Stimulated activated CD4-positive, alpha-beta T cell treated with anti-CD3 and anti-CD28 coated beads, Interleukin-12 subunit alpha, Interleukin-12 subunit beta, amount 100 ng/mL, for 4 hours (primary cell): Measurements from ENCODE around the gene SH2B3.

Experiments used
- DNase-seq: peaks from one replicate; pipeline ENCODE4 v3.0.0-alpha.2; 2020

Gene SH2B3

DNA sequence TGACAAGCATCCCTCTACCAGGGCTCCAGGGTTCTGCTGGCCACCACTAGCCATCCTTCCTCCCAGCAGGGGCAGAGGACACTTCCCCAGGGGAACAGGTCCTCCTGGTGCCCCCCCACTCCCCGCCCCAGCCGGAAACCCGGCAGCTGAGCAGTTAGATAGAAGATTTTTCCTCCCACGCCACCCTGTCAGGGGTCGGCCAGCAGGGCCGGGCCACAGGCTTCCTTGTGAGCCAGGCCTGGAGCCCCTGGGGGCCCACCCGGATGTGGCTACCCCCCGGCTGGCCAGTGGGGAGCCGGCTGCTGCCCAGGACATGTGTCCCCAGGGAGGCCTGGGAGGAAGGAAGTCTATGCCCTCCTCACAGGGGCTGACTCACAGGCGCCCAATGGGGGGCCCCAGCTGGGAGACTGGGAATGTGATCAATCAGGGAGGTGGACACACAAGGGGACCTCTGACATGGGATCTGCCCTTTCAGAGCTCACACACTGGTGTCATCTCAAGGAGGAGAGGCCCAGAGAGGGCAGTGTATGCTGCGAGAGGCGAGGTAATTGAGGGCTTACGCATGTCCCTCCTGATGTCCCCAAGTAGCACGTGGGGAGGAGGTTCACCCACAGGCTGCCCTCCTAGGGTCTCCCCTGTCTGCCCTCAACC lies 4.2 kb downstream of the SH2B3 start:
- no peak for DNase-seq

DNA sequence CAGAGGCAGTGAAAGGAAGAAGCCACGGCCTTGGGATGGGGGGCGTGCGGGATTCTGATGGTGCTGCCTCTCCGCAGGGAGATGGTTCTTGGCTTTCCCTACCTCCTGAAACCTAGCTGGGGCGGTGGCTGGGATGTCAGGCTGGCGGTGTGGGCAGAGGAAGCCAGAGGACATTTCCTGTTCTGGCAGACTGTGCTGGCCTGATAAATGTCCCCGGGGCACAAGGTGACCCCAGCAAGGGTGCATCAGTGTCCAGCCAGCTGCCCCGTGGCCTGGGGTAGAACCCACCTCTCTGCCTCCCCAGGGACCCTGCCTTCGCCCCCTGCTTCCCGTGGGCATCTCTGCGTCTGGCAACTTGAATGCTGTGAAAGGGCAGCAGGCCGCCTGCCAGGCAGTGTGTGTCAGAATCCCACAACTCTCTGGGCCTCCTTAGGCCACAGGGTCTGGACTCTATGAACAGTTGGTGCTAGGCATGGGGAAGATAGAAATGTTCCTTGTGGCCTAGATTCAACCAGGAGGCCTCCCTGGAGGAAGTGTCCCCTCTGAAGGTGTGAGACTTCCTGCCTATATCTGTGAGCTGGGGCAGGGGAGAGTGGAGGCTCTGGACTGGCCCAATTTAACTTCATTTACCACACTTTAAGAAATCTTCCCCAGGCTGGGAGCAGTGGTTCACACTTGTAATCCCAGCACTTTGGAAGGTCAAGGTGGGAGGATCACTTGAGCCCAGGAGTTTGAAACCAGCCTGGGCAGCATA lies 4.9 kb downstream of the SH2B3 start:
- no peak for DNase-seq

DNA sequence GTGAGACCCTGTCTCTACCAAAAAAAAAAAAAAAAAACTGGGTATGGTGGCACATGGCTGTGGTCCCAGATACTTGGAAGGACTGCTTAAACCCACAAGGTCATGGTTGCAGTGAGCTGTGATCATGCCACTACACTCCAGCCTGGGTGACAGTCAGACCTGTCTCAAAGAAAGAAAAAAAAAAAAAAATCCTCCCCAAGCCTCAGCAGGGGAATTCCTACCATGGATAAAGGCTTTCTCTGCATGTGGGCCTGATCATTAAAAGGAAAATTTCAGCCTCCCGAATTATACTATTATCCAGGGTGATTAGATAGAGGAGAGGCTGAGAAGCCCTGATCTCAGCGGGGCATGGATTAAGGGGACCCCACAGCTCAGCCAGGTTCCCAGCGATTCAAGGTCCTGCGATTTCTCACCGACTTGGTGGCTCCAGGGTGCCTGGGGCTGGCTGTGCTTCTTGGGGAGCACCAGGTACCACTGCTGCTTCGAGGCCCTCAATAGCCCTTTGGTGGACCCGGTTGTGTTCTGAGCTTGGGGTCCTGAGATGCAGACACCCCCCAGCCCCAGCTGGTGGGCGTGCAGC lies 5.6 kb downstream of the SH2B3 start:
- DNase-seq, result no peak

DNA sequence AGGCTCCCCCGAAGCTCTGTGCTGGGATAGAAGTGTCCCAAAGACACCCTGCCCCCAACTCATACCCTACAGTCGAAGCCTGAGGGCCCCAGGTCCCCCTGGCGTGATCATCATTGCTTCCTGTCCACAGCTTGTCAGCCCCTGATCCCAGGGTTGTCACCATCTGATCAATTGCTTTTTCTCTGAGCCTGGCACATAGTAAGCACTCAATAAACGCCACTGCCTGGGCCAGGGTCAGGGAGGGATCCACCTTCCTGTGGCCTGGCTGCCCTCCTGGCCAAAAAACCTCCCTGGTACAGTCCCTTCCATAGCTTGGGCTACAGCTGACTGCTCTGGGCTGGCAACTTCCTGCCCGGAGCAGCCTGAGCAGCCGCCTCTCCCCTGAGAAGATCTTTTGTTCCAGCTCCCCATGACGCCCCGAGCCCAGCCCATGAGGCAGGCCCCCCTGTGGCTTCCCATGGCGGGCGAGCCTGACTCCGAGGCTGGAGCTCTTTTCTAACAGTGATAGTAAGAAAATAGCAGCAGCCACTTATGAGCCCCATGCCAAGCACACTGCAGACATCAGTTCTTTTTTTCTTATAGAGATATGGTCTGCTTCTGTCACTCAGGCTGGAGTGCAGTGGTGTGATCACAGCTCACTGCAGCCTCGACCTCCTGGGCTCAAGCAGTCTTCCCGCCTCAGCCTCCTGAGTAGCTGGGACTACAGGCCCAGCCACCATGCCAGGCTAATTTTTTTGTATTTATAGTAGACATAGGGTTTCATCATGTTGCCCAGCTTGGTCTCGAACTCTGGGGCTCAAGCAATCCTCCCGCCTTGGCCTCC lies 6.5 kb downstream of the SH2B3 start:
- no peak for DNase-seq

DNA sequence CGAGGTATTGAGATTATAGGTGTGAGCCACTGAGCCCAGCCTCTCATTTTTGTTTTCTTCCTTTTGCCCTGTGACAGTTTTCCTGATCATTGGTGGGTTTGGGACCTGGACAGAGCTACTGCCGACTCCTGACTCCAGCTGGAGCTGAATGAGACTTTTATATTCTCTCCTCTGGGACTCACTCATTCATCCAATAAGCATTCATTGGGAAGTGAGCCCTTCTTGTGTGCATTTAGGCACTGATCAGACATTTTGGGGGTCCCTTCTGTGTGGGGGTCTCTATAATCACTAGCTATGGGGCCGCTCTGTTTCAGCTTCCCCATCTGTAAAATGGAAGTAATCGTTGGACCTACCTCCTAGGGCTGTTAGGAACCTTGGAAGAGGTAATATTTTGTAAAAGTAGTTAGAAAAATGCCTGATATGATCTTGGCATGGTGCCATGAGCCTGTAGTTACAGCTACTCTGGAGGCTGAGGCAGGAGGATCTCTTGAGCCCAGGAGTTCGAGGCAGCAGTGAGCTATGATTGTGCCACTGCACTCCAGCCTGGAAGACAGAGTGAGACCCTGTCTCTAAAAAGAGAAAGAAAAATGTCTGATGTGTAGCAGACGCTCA lies 7.2 kb downstream of the SH2B3 start:
- DNase-seq, result no peak

DNA sequence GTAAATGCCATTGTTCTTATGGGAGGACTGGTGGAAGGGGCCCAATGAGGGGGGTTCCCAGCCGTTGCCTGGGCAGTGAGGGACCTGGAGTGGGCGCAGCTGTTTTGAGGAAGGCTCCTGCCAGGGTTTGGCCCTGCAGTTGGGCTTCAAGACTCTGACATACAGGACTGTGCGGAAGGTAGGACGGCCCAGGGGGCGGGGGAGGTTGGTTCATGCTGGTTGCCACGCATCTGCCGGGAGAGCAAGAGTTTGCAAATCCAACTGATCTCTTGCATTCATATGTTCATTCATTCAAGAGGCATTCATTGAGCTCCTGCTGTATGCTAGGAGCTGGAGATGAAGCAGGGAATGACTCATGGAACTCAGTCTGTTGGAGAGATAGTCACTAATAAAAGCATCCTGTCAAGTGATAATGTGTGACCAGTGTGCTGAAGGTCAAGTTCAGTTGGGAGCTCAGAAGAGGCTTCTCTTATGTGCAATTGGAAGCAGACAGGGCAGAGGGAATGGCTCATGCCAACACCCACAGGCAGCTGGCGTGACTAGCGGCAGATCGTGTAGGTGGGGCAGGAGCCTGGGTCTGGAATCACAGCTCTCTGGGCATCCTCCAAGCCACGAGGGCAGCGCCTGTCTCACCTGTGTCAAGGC lies 7.8 kb downstream of the SH2B3 start:
- no peak for DNase-seq

DNA sequence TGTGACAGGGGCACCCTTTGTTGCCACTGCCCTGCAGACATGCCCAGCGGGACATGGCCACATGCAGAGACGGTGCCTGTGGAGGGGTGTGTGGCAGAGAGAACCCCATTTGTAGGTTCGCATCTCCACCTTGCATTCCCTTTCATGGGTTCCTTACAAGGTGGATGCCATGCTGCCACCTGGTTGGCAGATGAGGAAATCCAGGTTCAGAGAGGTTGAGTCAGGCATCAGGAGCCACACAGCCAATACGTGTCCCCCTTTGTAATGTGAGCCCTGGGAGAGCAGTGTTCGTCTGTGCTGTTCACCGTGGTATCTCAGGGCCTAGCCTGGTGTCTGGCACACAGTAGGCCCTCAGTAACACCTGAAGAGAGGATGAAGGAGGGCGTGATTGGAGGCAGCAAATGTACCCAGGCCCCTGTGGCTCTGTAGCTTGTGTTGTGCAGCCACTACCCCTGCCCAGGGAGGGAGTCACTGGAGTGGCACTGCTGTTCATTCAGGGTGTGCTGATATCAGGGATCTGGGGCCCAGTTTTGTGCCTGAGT lies 9.1 kb downstream of the SH2B3 start:
- no peak for DNase-seq

DNA sequence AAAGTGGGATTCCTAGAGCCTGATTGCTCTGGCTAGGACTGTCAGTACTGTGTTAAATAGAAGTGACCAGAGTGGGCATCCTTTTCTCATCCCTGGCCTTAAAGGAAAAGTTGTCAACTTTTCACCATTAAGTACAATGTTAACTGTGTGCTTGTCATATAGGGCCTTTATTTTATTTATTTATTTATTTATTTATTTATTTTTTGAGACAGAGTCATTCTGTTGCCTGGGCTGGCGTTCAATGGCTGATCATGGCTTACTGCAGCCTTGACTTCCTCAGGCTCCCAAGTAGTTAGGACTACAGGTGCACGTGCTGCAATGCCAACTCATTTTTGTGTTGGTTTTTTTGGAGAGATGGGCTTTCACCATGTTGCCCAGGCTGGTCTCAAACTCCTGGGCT lies 11.6 kb downstream of the SH2B3 start:
- no peak for DNase-seq

DNA sequence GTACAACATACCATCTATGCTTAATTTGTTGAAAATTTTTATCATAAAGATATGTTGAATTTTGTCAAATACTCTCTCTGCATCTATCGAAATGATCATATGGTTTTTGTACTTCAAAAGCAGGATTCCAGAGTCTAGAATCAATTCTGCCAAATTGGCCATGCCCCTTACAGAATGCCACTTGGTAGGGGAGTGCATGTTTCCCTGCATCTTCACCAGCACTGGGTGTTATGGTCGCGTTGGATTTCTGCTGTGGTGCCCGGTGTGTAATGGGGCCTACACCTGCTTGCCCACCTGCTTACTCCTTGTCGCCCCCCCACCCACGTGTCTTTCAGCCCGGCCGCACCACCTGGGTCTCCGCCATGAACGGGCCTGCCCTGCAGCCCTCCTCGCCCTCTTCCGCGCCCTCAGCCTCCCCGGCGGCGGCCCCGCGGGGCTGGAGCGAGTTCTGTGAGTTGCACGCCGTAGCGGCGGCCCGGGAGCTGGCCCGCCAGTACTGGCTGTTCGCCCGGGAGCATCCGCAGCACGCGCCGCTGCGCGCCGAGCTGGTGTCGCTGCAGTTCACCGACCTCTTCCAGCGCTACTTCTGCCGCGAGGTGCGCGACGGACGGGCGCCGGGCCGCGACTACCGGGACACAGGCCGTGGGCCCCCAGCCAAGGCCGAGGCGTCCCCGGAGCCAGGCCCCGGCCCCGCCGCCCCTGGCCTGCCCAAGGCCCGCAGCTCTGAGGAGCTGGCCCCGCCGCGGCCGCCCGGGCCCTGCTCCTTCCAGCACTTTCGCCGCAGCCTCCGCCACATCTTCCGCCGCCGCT lies 12.3 kb downstream of the SH2B3 start:
- no peak for DNase-seq

DNA sequence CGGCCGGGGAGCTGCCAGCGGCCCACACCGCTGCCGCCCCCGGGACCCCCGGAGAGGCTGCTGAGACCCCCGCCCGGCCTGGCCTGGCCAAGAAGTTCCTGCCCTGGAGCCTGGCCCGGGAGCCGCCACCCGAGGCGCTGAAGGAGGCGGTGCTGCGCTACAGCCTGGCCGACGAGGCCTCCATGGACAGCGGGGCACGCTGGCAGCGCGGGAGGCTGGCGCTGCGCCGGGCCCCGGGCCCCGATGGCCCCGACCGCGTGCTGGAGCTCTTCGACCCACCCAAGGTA lies 12.8 kb downstream of the SH2B3 start:
- DNase-seq, result no peak

DNA sequence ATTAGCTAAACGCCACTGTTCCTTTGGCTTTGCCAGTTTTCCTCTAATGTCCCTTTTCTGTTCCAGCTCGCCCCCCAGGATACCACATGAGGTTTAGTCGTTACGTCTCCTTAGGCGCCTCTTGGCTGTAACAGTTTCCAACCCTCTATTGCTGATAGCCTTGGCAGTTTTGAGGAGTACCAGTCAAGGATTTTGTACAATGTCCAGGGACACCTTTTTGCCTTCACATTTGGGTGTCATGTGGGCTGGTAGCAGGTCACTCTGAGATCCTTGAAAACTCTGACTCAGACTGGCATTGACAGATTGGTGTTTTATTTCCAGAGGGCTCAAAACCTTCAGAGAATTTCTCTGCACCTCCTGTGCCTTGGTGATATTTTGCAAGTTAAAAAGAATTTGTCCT lies 14.1 kb downstream of the SH2B3 start:
- no peak for DNase-seq

DNA sequence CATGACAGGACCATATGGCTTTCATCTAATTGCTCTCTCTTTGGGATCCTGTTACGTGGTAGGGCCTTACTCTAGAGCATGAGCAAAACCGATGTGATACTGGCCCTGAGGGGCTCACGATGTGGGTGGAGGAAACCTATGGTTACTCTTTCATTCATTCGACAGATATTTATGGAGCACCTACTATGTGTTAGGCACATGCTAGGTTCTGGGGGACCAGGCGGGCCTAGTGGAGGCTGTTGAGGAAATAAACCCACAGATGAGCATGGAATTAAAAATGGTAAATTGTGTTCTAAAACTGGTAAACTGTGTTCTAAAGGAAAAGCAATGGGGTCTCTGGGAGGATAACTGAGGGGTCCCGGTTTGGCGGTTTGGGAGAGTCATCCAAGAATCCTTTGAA lies 14.8 kb downstream of the SH2B3 start:
- DNase-seq, result no peak

DNA sequence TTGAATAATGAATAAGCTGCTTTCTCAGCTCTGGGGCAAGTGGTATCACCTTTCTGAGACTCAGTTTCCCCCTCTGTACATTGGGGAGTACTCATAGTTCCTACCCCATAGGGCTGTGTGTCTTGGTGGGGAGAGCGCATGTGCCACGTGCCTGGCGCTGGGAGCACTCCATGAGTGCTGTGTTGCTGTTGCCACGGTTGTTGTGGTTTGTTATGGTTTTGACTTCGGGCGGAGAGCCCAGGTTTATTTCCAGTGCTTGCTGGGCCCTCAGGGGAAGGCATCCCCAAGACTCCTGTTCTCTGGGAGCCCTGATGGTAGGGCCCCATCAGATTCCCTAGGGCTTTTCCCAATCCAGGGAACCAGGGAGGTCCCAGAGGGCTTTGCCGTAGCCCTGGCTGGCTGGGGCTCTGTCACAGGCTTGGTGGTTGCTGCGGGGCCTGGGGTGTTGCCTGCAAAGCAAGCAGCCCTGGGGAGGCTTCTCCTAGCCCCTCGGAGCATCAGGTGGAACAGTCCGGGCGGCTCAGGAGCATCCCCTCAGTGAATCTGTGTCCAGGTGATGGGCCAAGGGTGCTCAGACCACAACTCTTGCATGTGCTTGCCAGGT lies 18.6 kb downstream of the SH2B3 start:
- no peak for DNase-seq

DNA sequence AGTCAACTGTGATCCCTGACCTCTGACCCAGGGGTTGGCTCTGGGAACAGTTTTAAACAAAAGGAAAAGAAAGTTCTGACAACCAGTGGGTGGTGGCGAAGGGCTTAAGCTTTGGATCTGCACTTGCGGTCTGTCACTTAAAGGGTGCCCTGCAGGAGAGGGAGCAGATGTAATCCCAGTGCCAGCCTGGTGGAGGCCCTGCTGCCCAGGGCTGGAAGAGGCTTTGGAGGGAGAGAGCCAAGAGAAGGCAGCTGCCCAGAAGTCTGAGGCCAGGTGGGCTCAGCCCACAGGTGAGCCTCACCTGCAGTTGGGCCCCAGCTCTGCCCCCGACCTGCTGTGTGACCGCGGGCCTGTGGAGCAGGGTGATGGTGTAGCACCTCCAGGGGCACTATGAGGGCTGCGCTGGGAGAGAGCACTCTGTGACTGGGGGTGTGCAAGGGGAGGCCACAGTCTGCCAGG lies 19.1 kb downstream of the SH2B3 start:
- no peak for DNase-seq

DNA sequence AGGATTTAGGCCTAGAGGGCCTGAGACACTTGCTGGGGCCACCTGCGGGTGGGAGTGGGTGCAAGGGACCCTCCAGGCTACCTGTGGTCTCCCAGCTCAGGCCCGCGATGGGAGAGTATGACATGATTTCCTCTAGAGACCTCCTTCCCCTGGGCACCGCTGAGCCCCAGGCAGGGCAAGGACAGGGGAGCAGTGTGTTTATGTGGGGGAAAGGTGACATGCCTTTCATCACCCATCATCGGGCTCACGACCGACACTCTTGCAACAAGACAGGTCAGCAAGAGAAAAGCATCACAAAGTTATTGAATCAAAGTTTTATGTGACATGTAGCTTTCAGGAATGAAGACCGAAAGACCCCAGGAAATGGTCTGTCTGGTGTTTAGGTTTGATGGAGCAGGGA lies 19.9 kb downstream of the SH2B3 start:
- no peak for DNase-seq

DNA sequence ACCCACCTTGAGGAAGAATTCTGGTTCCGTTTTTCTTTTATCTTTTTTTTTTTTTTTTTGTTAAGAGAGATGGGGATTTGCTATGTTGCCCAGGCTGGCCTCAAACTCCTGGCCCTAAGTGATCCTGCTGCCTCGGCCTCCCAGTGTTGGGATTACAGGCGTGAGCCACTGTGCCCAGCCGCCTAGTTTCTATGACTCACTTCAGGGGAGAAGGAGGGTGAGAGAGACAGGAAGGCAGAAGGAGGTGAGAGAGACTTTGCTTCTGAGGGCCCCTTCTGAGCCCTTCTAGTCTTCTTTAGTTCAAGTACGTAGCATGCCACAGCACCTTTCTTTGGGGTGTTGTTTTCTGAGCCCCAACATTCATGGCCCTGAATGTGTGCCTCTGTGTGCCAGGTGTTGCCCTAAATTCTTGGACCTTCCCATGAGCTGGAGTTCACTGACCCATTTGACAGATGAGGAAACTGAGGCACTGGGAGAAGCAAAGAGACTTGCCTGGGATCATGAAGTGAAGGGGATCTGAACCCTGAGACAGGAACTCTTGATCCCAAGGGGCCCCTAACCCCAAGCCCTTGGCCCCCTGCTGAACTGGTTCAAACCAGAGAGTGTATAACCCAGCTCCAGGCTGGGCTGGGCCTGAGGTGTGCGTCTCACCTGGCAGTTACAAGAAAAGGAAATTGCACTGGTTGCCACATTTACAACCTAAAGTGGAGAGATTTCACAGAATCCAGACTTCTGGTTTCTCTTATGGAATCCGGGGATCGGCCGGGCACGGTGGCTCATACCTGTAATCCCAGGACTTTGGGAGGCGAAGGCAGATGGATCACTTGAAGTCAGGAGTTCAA lies 20.8 kb downstream of the SH2B3 start:
- DNase-seq, result no peak

DNA sequence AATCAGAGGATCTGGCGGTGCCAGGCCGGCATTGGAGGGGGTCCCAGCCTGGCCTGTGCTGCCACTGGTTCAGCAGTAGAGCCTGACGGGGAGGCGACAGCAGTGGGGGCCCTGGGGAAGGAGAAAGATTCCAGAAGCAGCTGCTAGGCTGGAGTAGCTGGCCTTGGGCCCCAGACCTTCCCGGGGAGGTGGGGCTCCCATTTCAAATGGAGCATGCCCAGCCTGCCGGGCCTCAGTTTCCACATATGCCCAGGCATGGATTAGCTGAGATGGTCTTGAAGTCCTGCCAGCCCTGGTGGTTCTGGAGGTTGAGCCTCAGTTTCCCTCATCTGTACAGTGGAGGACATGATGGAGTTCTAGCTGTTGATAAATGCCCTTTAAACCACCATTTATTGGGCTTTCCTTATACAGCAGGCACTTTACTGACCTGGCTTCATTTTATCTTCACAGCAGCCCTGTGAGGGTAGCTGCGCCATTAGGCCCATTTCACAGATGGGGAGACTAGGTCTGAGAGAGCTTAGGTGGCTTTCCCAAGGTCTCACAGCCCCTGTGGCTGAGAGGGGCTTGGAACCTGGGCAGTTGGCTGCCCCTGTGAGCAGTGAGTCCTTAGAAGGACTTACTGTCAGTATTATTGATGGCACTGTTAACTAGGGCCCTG lies 21.8 kb downstream of the SH2B3 start:
- no peak for DNase-seq

DNA sequence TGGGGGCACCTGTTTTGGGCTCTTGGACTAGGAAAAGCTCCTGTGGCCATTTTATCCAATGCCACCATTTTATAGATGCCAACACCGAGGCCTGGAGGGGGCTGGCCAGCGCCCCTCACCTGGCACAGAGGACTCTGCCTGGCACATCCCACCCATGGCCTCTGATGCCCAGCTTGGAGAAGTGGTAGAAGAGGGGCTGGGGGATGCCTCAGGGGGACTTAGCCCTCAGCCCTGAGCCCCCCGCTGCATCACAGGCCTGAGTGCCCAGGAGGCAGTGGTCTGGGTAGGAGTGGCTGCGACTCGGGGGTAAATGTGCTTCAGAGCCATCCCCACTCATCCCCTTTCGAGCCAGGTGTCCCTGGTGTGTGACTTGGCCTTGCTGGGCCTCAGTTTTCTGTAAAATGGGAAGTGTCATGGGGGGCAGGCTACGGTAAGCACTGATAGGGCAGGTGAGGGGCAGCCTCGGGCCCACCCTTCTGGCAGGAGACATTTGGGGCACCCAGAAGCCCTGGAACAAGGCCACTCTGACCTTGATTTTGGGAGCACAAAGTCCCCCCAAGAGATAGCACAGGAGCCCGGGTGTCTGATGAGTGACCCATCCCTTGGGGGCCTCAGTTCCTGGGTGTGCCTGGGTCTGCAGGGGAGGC lies 22.5 kb downstream of the SH2B3 start:
- DNase-seq, result no peak

DNA sequence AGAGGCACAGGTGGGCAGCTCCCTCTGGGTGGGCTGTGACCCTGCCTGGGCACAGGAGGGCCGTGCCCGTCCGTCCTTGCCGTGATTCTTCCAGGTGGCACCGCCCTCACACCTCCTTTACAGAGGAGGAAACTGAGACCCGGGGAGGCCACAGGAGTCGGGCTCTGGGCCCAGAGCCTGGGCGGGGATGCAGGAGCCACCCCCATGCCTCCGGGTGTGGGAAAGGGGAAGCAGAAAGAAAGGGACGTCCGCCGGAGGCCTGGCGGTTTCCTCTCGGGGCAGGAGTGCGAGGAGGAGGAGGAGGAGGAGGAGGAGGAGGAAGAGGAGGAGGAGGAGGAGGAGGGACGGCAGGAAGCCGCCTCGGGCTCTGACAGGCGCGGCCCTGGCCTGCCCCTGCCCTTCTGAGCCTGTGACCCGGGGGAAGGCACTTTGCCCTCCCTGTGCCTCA lies 23.0 kb downstream of the SH2B3 start:
- no peak for DNase-seq
